GM12873 (cell line): ENCODE data around the gene DNM3.

ENCODE experiments used
- TF ChIP-seq, protein P1 (sequence below): IDR thresholded peaks from 2 replicates; pipeline ENCODE4 v1.5.1; 2012; ENCODE audit warnings: low read depth, mild to moderate bottlenecking, moderate library complexity, low read length, control low read depth; ENCODE audit not compliant: insufficient read depth; ENCODE audit errors: missing control alignments

Gene DNM3

DNA sequence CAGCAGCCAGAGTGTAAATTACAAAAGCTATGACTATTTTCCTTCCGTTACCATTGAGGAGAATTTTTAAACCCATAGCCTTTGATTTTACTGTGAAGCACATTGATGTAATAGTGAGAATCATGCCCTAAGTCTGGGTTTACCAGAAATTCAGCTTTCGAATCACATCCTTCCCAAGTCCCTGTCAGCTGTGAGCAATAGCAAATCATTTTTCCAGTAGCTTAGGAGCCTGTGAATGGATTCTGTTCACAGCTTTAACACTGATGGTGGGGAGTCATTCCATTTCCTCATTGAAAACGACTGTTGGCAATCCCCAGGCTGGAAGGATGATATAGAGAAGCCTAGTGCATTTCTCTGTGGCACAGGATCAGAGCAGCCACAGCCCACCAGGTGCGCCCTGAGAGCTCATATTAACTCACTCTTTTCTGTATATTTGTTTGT lies 497.0 kb downstream of the DNM3 start:
- TF ChIP-seq, protein P1, sequence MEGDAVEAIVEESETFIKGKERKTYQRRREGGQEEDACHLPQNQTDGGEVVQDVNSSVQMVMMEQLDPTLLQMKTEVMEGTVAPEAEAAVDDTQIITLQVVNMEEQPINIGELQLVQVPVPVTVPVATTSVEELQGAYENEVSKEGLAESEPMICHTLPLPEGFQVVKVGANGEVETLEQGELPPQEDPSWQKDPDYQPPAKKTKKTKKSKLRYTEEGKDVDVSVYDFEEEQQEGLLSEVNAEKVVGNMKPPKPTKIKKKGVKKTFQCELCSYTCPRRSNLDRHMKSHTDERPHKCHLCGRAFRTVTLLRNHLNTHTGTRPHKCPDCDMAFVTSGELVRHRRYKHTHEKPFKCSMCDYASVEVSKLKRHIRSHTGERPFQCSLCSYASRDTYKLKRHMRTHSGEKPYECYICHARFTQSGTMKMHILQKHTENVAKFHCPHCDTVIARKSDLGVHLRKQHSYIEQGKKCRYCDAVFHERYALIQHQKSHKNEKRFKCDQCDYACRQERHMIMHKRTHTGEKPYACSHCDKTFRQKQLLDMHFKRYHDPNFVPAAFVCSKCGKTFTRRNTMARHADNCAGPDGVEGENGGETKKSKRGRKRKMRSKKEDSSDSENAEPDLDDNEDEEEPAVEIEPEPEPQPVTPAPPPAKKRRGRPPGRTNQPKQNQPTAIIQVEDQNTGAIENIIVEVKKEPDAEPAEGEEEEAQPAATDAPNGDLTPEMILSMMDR: no peak

DNA sequence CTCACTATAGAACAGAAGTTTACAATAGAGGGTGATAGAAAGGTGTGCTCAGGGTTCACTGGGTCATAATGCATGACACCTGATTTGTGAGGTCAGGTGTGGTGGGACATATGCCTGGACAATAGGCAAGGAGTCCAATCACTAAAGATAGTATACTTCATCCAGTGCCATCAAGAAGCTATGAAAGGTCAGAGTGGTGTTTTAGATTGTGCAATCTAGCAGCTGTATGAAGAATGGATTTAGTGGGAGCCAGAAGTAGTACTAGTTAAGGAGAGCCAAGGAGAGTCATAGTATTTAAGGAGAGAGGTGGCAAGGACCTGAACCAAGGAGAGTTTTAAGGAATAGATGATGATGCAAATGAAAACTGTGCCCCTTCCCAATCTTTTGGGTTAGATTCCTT lies 498.5 kb downstream of the DNM3 start:
- TF ChIP-seq, protein P1: no peak

- TF ChIP-seq, protein P1: no peak
These were observed 499.2 kb downstream of the DNM3 start for GRCh38 chr1:172340520-172340919.

GRCh38 chr1:172341697-172342096 lies 500.4 kb downstream of the DNM3 start:
- TF ChIP-seq, protein P1: no peak

- TF ChIP-seq, protein P1: no peak
These were observed 501.4 kb downstream of the DNM3 start for GRCh38 chr1:172342584-172343239.

DNA sequence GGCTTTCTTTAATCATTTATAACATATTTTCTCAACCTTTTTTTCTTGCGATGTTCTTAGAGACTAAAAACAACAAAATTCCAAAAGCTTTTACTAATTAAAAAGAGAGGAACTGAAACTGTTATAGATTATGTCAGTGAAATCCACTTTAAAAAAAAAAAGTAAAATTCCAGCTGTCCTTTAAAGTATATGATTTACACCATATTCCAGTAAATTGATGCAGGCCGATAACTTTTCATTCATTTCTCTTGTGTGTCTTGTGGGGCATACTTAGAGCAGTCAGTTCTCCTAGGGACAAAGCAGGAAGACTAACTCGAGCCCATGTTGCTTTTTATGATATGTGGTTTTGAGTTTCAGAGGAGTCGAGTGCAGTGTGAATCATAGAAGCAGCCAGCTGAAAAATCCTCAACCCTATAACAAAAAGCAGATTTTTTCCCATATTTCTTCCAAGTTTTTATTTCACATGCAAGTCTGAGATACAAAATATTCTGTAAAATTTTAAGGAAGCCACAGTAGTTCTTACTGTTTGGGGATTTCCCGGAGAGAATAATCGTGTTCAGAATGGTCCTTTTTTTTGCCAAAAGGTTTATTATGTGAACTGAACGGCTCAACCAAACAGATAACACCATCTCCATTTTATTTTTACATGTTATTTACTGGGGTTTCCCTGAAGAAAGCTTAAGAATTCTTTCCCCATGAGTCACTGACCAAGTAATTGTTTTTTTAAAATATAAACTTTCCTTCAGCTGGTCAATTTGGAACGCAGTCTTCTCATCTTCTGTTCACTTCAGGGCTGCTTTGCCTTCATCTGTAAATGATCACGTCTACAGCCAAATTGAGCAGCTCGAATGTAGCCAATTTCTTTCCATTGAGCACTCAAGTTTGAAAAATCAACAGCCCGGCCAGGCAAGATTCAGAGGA lies 502.2 kb downstream of the DNM3 start:
- TF ChIP-seq, protein P1: no peak

DNA sequence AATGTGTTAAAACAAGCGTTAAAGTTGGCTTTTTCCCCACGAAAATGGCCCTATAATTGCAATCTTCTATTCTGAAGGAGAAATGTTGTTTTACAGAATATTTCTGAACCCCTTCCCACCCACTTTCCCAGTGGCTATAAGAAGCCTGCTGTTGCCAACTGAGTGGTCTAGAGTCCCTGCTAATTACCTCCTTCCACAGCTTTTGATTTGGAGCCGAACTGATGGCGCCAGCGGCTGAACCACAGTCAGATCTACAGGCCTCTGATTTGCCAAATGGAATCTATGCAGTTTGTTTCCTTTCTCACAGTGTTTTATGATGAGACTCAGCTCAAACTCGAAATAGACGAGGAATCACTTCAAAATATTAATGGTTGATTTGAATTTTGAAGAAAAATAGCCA lies 503.1 kb downstream of the DNM3 start:
- TF ChIP-seq, protein P1: no peak
